ENCODE results near the gene AFAP1L2. TPM values are rescaled to one million over a fixed set of nuclear protein-coding genes. Genes with fewer than 3 reads are reported as not detected.

The AFAP1L2 gene
- total RNA-seq, 2 experiments from 2014 or later = 0.36 to 0.50 TPM

DNA sequence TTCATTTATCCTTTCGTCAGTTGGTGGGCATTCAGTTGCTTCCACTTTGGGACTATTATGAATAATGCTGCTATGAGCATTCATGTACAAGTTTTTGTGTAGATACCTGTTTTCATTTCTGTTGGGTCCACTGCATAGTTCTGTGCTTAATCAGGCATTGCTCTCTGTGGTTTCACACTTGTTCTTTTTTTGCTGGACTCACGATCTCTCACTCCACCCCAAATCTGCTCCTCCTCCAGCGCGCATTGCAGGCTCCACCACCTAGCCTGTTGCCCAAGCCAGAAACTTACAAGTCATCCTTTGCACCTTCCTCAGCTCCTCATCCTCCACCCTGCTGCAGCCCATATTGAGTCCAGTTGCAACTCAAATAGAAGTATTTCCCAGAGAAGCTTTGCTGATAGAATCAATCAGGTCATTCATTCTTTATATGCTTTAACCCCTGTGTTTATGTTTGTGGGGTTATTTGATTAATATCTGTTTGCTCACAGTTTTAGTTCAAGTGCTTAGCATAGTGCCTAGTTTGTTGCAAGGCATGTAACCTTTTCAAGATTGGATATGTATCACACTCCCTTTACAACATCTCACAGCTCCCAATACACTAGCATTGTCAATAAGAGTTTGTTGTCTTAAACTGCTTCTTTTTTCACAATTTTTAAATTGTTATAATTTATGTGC is 16.6 kb upstream of the AFAP1L2 start:
- Mint-ChIP-seq H3K27ac (no peak overlapping the region), H3K4me3 (no peak overlapping the region), H3K27me3 (peaks cover 21% of the 10 kb centered on the region), H3K9me3 (no peaks in the 10 kb centered on the region), H3K36me3 (ENCODE audit: low read depth) (no peaks in the 10 kb centered on the region), H3K4me1 (ENCODE audit: low read depth) (no peaks in the 10 kb centered on the region)
- TF ChIP-seq CTCF (IDR thresholded peaks at IDR 0.05) = no peak
- H3K36me3 ChIP-seq (ENCODE audit: insufficient read depth, low read length) = no peaks in the 10 kb centered on the region
- H3K9me3 ChIP-seq (ENCODE audit: control insufficient read depth in 1 of 2, insufficient read depth in 1 of 2, low read length in 2 of 2) = no peaks in the 10 kb centered on the region
- H3K4me3 ChIP-seq (ENCODE audit: low read length) = no peak overlapping the region
- intact Hi-C loops (cut with DNase I, micrococcal nuclease) = no loop called here
- H3K27ac ChIP-seq (ENCODE audit: low read depth in 1 of 2, low read length in 2 of 2) = no peak overlapping the region
- no peaks in the 10 kb centered on the region for H3K4me1 ChIP-seq (ENCODE audit: insufficient read depth, low read length)
- ChIA-PET CTCF (no interaction called here), POLR2A (no interaction called here)
- ATAC-seq (ENCODE audit: poor library complexity) (no peak), DNase-seq (no peak)
- peaks cover 0 to 6% of the 10 kb centered on the region in 2 experiments for H3K27me3 ChIP-seq (ENCODE audit: control insufficient read depth in 1 of 2, insufficient read depth in 2 of 2, low read length in 2 of 2)

- Histone ChIP-seq H3K9me3 (ENCODE audit: control insufficient read depth in 1 of 2, insufficient read depth in 1 of 2, low read length in 2 of 2) (no peaks in the 10 kb centered on the region), H3K27me3 (ENCODE audit: control insufficient read depth in 1 of 2, insufficient read depth in 2 of 2, low read length in 2 of 2) (peaks cover under 1 to 6% of the 10 kb centered on the region in 2 experiments), H3K27ac (ENCODE audit: low read depth in 1 of 2, low read length in 2 of 2) (no peak overlapping the region), H3K36me3 (ENCODE audit: insufficient read depth, low read length) (no peaks in the 10 kb centered on the region), H3K4me3 (ENCODE audit: low read length) (no peak overlapping the region), H3K4me1 (ENCODE audit: insufficient read depth, low read length) (no peaks in the 10 kb centered on the region)
- intact Hi-C loops (cut with DNase I, micrococcal nuclease) = no loop called here
- ChIA-PET POLR2A (no interaction called here), CTCF (no interaction called here)
- ATAC-seq (ENCODE audit: poor library complexity) (no peak), DNase-seq (no peak)
- Mint-ChIP-seq H3K9me3 (no peaks in the 10 kb centered on the region), H3K4me3 (no peak overlapping the region), H3K27ac (no peak overlapping the region), H3K4me1 (ENCODE audit: low read depth) (no peaks in the 10 kb centered on the region), H3K27me3 (peaks cover 37% of the 10 kb centered on the region), H3K36me3 (ENCODE audit: low read depth) (no peaks in the 10 kb centered on the region)
- no peak for TF ChIP-seq CTCF (IDR thresholded peaks at IDR 0.05)
Measured at GRCh38 chr10:114418109-114418508, 13.8 kb upstream of the AFAP1L2 start.

DNA sequence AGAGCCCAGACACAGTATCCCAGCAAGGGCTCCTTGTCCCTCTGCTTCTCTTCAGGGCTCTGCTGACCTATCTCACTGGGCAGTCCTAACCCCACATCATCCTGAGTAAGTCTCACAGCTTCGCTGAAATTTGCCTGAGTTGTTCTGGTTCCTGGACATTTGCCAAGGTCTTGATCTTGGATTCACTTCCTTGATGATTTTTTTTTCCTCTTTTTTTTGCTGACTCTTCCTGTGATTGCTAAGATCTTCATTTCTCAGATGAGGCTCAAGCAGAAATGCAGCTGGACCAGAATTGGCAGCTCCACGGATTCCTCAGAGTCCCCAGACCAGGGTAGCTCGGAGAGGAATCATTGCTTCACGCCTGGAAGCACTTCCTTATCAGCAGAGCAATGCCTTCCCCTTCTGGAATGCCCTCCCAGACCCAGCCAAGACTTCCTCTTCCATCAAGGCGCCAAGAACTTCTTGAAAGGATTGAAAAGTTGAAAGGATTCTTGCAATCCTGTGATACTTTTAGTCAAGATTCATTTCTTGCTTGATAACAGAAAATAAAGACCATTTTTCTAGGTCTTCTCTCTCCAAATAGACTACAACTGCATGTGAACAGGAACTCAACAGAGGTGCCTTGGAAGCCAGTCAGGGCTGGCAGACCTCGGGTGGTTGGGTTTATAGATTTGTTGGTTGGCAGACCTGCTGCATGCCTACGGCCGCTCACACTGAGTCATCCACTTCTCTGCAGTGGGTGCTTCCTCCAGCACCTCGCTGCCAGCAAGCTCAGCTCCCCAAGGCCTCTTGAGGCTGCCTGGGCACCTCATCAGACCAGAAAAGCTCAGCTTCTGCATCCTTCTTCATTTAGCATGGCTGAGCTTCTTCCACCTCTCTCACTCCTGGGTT is 8.8 kb upstream of the AFAP1L2 start:
- Histone ChIP-seq H3K27me3 (ENCODE audit: control insufficient read depth in 1 of 2, insufficient read depth in 2 of 2, low read length in 2 of 2) (peaks cover 4 to 6% of the 10 kb centered on the region in 2 experiments), H3K4me3 (ENCODE audit: low read length) (no peak overlapping the region), H3K27ac (ENCODE audit: low read depth in 1 of 2, low read length in 2 of 2) (no peak overlapping the region), H3K36me3 (ENCODE audit: insufficient read depth, low read length) (no peaks in the 10 kb centered on the region), H3K4me1 (ENCODE audit: insufficient read depth, low read length) (no peaks in the 10 kb centered on the region), H3K9me3 (ENCODE audit: control insufficient read depth in 1 of 2, insufficient read depth in 1 of 2, low read length in 2 of 2) (no peaks in the 10 kb centered on the region)
- no peaks in the 10 kb centered on the region for H3K4me1 Mint-ChIP-seq (ENCODE audit: low read depth)
- POLR2A ChIA-PET = no interaction called here
- intact Hi-C loops (cut with DNase I, micrococcal nuclease) = no loop called here
- H3K9me3 Mint-ChIP-seq = no peaks in the 10 kb centered on the region
- CTCF ChIA-PET = no interaction called here
- H3K4me3 Mint-ChIP-seq = no peak overlapping the region
- no peak for TF ChIP-seq CTCF (IDR thresholded peaks at IDR 0.05)
- no peaks in the 10 kb centered on the region for H3K36me3 Mint-ChIP-seq (ENCODE audit: low read depth)
- H3K27me3 Mint-ChIP-seq = peaks cover 49% of the 10 kb centered on the region
- no peak overlapping the region for H3K27ac Mint-ChIP-seq
- no peak for DNase-seq
- ATAC-seq (ENCODE audit: poor library complexity) = no peak
